Sigmoid colon (tissue), 7 donors: Measurements from ENCODE around the gene B4GALT3. TPM values are rescaled to one million over a fixed set of nuclear protein-coding genes. Genes with fewer than 3 reads are reported as not detected.

Experiments used
- DNase-seq: peaks from one replicate; pipeline ENCODE4 v3.0.0-alpha.2; 2019
- H3K27ac ChIP-seq, 4 donors: fragments of 200-600 bp; sonication (generic); one replicate each; pipeline ENCODE4 v1.5.1; 2016 to 2019; ENCODE audit warnings: mild to moderate bottlenecking in 1 of 4
- H3K27me3 ChIP-seq, 3 donors: fragments of 200-600 bp; sonication (generic); one replicate each; pipeline ENCODE4 v1.5.1; 2019; ENCODE audit warnings: mild to moderate bottlenecking in 1 of 3
- H3K36me3 ChIP-seq, 4 donors: fragments of 200-600 bp; sonication (generic); one replicate each; pipeline ENCODE4 v1.5.1; 2016 to 2019
- H3K4me1 ChIP-seq, 4 donors: fragments of 200-600 bp; sonication (generic); one replicate each; pipeline ENCODE4 v1.5.1; 2017 to 2019
- H3K4me3 ChIP-seq, 4 donors: fragments of 200-600 bp; sonication (generic); one replicate each; pipeline ENCODE4 v1.5.1; 2017 to 2019; ENCODE audit warnings: mild to moderate bottlenecking in 2 of 4, moderate library complexity in 1 of 4
- H3K9me3 ChIP-seq, 4 donors: fragments of 200-600 bp in 3 of 4; sonication (generic) in 3 of 4; one replicate each; pipeline versions ENCODE4 v1.5.1 to v1.6.1; 2013 to 2019
- CTCF ChIP-seq, 4 experiments: fragments of 450-650 bp in 3 of 4; fragments of 200-600 bp in 1 of 4; IDR thresholded peaks; one replicate each; pipeline ENCODE4 v1.5.1; 2016 to 2019; ENCODE audit warnings: antibody characterized with exemption in 4 of 4, mild to moderate bottlenecking in 3 of 4, moderate library complexity in 2 of 4
- EP300 ChIP-seq, 4 donors: sonication (generic); formaldehyde crosslinking; IDR thresholded peaks; one replicate each; pipeline ENCODE4 v1.6.1; 2017; ENCODE audit warnings: antibody characterized with exemption in 4 of 4
- POLR2A ChIP-seq, 2 donors: fragments of 450-650 bp; IDR thresholded peaks; one replicate each; pipeline ENCODE4 v1.6.1; 2016; ENCODE audit warnings: antibody characterized with exemption in 2 of 2, mild to moderate bottlenecking in 2 of 2, moderate library complexity in 2 of 2
- POLR2AphosphoS5 ChIP-seq, 4 donors: sonication (generic); formaldehyde crosslinking; IDR thresholded peaks; one replicate each; pipeline ENCODE4 v1.6.1; 2017; ENCODE audit warnings: antibody characterized with exemption in 4 of 4
- WGBS, 2 donors: extraction: QIAGEN DNeasy Blood & Tissue Kit; methylation state at CpG; one replicate each; pipeline ENCODE4 v1.1.7; 2013; 5-methylcytosine and 5-hydroxymethylcytosine counted together
- intact Hi-C: fragments of 100-400 bp; cut with DNase I; formaldehyde crosslinking; loops from one replicate; pipeline ENCODE4 v1.15.1; 2023
- polyA plus RNA-seq, 3 donors: library from polyadenylated mRNA; stranded (reverse); fragments of 200-250 nt; gene quantifications; one replicate each; pipeline ENCODE4 v1.2.3, GENCODE V29; 2013
- total RNA-seq, 4 donors: library from RNA; depleted of rRNA; stranded (reverse); fragments of >200 nt; gene quantifications; one replicate each; pipeline ENCODE4 v1.1.0, GENCODE V29; 2016
- donor health status: healthy with polysubstance abuse.
- donor health status: Bipolar disorder and iron deficiency.
- donor health status: healthy.

Gene B4GALT3
- total and polyA plus RNA-seq, 7 donors: 10.7 to 33.4 (median 16.8) TPM

GRCh38 chr1:161162052-161162451 lies 15.3 kb downstream of the B4GALT3 start:
- Histone ChIP-seq H3K9me3 (no peaks in the 10 kb centered on the region), H3K4me3 (no peak overlapping the region), H3K27ac (no peak overlapping the region), H3K27me3 (no peaks in the 10 kb centered on the region), H3K4me1 (peaks cover 0 to 47% (median 41%) of the 10 kb centered on the region in 4 donors), H3K36me3 (peaks cover 0 to 54% (median 9%) of the 10 kb centered on the region in 4 donors)
- DNase-seq: no peak
- TF ChIP-seq EP300 (IDR thresholded peaks at IDR 0.05) (no peak), CTCF (IDR thresholded peaks at IDR 0.05) (no peak), POLR2AphosphoS5 (IDR thresholded peaks at IDR 0.05) (no peak), POLR2A (IDR thresholded peaks at IDR 0.05) (no peak)
- 83 to 84% methylated on average over 7 of the region's 7 CpGs for WGBS, 2 donors
- intact Hi-C loops: no loop called here

- Histone ChIP-seq H3K36me3 (peaks cover 0 to 57% (median 9%) of the 10 kb centered on the region in 4 donors), H3K4me1 (peaks cover 0 to 43% (median 37%) of the 10 kb centered on the region in 4 donors), H3K9me3 (no peaks in the 10 kb centered on the region), H3K27me3 (no peaks in the 10 kb centered on the region), H3K27ac (no peak overlapping the region), H3K4me3 (no peak overlapping the region)
- TF ChIP-seq POLR2A (IDR thresholded peaks at IDR 0.05) (no peak), EP300 (IDR thresholded peaks at IDR 0.05) (no peak), CTCF (IDR thresholded peaks at IDR 0.05) (no peak), POLR2AphosphoS5 (IDR thresholded peaks at IDR 0.05) (no peak)
- intact Hi-C loops: no loop called here
- 88 to 92% methylated on average over 5 of the region's 5 CpGs for WGBS, 2 donors
- DNase-seq: no peak
These were observed 15.7 kb downstream of the B4GALT3 start for GRCh38 chr1:161161652-161162051.

- H3K27me3 ChIP-seq: no peaks in the 10 kb centered on the region
- no peaks in the 10 kb centered on the region for H3K9me3 ChIP-seq
- TF ChIP-seq EP300 (IDR thresholded peaks at IDR 0.05): no peak
- TF ChIP-seq POLR2AphosphoS5 (IDR thresholded peaks at IDR 0.05): no peak
- TF ChIP-seq POLR2A (IDR thresholded peaks at IDR 0.05): no peak
- TF ChIP-seq CTCF (IDR thresholded peaks at IDR 0.05): no peak
- intact Hi-C loops: no loop called here
- peak overlapping the region in 3 of 4 donors; percentile 86 to 93 (median 92) for H3K27ac ChIP-seq
- no peak for DNase-seq
- peaks cover 0 to 41% (median 36%) of the 10 kb centered on the region in 4 donors for H3K4me1 ChIP-seq
- 95% methylated on average over 22 of the region's 22 CpGs for whole genome bisulfite sequencing, 2 donors
- no peak overlapping the region for H3K4me3 ChIP-seq
- peaks cover 0 to 57% (median 9%) of the 10 kb centered on the region in 4 donors for H3K36me3 ChIP-seq
These were observed 16.6 kb downstream of the B4GALT3 start for GRCh38 chr1:161160671-161161145.

GRCh38 chr1:161159913-161160243 lies 17.4 kb downstream of the B4GALT3 start:
- H3K9me3 ChIP-seq: no peaks in the 10 kb centered on the region
- H3K4me3 ChIP-seq: peak overlapping the region; percentile 82 to 97 (median 93)
- whole genome bisulfite sequencing, 2 donors: 7 to 12% methylated on average over 11 of the region's 11 CpGs
- intact Hi-C loops: loop anchor here (2.0 to 5.0 kb wide), 2 partner anchors 27 to 43 kb away; partner anchors contain the start of genes DEDD, NIT1 and PFDN2
- peak overlapping the region; percentile 86 to 93 (median 90) for H3K27ac ChIP-seq
- H3K4me1 ChIP-seq: peaks cover 0 to 37% (median 33%) of the 10 kb centered on the region in 4 donors
- no peaks in the 10 kb centered on the region for H3K27me3 ChIP-seq
- no peak for DNase-seq
- TF ChIP-seq POLR2AphosphoS5 (IDR thresholded peaks at IDR 0.05) (no peak), EP300 (IDR thresholded peaks at IDR 0.05) (no peak), POLR2A (IDR thresholded peaks at IDR 0.05) (no peak), CTCF (IDR thresholded peaks at IDR 0.05) (no peak)
- H3K36me3 ChIP-seq: peaks cover 0 to 55% (median 9%) of the 10 kb centered on the region in 4 donors
